Raji (cell line): ENCODE measurements around the gene IL19.

ENCODE experiments used
- POLR2A ChIP-seq: IDR thresholded peaks from 2 replicates; pipeline ENCODE4 v1.6.1; 2011; ENCODE audit warnings: low read depth, low read length, control low read depth; ENCODE audit not compliant: insufficient read depth

IL19 gene, protein sequence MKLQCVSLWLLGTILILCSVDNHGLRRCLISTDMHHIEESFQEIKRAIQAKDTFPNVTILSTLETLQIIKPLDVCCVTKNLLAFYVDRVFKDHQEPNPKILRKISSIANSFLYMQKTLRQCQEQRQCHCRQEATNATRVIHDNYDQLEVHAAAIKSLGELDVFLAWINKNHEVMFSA

DNA sequence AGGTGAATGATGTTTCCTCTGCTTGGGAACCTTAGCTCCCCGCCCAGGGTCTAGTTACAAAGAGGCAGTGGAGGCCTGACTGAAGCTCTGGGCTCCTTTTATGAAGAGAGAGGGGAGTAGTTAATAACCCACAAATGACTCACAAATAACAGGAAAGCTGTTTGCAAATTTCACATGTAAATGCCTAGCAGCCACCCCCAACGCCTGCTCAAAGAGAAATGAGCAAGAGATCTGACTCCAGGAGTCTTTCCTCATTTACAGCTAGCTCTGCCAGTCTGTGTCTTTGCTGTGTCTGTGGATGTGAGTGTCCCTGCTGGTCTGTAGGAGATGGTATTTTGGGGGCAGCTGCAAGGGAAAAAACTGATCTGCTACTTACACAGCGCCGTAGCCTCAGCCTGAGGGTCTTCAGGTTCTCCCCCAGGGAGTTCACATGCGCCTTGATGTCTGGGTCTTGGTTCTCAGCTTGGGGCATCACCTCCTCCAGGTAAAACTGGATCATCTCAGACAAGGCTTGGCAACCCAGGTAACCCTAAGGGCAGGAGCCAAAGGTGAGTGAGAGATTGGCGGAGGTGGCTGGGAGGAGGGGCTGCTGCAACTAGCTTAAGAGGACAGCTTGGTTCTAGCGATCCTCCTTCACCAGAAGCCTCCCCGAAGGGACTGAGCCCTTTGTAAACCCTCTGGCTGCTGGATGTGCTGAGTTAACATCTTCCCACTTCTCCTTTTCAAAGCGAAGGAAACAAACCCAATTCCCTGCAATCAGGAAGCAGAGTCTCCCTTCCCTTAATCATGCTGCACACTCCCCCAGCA lies at the start of gene IL19:
TSS of gene IL19 (plus strand) at position 243 of the 807 bp plus-strand sequence. CDS start 65,890 bp downstream, outside the sequence.
- peak; percentile 81 for TF ChIP-seq POLR2A

DNA sequence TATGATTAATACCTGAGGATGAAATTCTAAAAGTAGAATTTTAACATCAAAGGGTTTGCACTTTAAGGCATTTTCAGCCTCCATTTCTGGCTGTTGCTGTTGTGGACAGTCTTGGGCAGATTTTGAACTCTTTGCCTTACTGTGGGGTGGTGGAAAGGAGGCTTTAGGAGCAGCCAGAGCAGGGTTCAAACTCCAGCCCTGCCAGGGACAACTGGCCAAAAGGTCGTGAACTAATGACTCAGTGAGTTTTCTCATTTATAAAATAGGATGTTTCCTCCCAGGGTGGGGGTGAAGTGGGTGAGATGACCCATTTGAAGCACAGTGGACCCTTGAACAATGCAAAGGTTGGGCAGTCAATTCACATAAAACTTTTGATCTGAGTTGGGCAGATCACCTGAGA lies 49.1 kb upstream of the IL19 start:
- no peak for TF ChIP-seq POLR2A

DNA sequence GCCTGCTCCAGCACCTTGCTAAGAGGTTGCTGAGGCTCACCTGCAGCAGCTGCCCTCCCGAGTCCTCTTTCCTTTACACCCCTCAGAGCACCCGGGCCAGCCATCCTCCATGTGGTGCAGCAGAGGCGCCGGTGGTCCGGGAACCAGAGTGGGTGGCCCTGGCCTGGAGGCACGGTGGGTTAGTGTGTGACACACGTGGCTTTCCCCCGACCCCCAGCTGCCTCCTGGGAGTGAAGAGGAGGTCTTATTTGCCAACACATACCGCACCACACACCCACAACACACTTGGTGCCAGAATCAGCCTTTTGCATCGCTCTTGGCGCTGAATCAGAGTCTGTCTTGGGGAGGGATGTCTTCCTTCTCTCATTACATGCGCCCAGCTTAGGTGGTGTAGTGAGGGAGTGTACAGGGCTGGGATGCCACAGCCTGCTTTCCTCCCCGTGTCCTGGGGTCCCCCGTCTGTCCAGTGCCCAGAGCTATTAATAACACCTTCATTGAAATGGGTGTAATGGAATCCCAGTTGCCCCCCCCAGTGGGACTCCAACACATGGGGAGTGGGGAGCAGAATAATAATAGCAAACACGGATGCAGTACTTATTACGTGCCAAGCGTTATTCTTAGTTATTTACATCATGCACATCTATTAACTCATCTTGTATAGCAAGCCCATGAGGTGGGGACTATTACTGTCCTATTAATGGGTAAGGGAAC lies 47.7 kb upstream of the IL19 start:
- TF ChIP-seq POLR2A: no peak

DNA sequence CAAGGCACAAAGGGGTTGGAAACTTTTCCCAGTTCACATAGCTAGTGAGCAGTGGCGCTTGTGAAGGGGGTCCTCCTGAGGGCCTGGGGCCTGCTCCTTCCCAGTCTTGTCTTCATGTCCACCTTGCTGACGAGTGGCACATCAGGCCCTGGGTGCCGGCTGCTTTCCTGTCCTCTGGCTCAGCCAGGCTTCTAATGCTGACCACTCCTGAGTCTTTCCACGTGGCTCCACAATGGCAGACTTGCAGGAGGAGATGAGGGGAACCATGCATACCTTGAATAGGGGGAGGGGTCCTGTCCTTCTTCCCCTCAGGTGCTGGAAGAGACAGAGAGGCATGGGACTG lies 47.1 kb upstream of the IL19 start:
- no peak for TF ChIP-seq POLR2A

DNA sequence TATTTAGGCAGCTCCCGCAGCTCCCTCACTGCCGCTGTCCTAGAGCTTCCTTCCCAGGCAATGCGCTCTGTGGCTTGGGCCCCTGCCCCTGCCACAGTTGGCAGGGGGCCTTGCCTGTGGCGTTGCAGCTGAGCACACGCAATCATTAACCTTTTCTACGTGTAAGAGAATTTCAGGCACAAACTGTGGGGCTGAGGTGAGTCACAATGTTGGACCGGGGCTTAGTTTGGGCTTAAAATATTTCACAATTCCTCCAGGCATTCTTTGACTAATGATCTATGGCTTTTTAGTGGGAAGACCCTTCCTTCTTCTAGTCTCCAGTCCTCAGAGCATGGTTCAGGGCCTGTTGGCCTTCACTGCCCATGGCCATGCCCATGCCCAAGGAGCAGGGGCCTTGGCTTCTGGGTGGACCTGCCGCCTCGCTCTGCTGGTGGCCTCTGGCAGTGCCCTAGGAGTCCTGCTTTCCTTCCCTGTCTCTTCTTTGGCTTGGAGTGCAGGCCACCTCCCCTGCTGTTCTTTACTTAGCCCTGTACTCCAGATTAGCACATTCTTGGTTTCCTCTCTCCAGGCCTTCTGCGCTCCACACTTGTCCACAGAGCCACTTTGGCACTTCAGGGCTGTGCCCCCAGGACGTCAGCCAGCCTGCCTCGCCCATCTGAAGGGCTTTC lies 46.6 kb upstream of the IL19 start:
- no peak for TF ChIP-seq POLR2A

DNA sequence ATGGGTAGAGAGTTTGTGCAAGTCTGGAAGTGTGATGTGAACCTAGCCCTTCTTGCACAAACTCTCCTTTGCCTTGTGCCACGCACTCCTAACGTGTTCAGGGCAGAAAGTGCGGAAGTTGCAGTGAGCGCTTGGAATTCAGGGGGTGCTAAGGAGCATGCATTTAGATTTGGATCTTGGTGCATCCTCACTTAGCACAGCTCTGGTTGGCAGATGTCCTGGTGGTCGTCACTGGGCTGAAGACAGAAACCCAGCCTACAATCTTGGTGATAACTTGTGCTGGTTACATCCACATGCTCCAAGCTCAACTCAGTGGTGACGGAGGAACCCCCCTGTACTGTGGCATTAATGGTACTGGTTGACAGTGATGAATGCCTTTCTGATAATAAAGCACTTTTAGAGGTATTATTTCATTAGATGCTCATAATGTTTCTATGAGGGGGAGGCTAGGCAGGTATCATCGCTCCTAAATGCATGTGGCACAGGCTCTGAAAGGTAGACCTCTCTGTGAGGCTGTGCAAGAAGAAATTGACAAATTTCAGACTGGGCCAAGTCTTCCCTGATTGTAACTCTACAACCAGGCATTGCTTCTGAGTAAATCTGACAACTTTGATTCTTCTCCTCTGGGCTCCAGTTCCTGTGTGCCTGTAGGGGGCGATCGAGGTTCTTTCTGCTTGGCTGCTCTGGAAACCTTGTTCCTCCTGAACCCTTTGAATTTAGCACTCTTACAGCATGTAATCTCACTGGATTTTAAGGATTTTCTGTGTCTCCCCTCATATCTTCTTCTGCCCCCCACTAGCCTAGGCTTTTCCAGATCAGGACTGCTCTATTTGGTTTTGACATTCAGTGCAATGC lies 45.2 kb upstream of the IL19 start:
- no peak for TF ChIP-seq POLR2A

DNA sequence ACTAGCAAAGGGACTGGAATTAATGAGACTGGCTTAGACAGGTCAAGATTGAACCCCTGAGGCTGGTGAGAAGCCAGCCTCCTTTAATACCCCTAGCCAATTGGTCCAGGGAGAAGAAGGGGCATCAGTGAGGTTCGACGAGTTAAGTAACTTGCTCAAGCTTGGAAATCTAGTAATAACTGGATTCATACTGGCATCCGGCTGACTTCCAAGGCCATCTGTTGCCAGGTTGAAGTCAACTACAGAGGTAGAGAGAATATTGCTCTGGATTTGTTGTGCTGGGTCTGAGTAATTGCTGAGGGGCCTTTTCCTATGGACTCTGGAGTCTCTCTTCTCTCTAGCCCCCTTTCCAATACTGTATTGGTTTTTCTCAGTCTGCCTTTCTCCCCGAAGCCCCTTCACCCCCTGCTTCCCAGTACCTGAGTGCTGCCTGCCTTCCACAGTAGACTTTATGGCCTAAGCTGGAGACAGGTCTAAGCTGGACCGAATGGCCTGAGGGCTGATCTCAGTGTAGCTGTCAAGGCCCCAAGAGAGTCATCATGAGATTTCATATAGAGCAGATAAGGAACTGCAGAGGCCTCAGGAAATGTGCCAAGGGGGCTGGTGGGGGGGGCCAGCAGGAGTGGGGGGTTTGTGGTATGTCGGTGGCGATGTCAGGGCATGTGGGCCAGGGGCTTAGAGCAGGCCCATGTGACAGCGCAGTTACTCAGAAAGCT lies 42.4 kb upstream of the IL19 start:
- no peak for TF ChIP-seq POLR2A

DNA sequence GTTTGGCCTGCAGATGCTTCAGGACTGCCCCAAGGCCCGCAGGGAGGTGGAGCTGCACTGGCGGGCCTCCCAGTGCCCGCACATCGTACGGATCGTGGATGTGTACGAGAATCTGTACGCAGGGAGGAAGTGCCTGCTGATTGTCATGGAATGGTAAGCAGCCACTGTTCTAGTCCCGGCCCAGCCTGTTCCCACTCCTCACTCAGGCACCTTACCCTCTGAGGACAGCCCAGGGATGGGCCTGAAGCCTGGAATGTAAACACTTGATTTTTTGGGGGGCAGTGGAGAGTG lies 41.9 kb upstream of the IL19 start:
- TF ChIP-seq POLR2A: no peak

DNA sequence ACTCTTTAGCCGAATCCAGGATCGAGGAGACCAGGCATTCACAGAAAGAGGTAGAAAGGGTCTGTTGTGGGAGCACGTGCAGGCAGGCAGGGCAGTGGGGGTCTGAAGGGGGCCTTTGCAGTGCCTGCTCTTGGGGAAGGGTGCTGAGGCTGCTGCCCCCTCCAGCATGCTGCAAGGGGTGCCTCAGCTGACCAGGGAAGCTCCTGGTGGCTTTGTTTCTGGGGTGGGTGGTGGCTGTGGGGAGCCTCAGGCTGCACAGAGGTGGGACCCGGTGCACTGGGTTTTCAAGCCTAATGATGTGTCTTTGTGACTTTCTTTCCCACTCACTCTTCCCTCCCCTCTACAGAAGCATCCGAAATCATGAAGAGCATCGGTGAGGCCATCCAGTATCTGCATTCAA lies 41.5 kb upstream of the IL19 start:
- no peak for TF ChIP-seq POLR2A

DNA sequence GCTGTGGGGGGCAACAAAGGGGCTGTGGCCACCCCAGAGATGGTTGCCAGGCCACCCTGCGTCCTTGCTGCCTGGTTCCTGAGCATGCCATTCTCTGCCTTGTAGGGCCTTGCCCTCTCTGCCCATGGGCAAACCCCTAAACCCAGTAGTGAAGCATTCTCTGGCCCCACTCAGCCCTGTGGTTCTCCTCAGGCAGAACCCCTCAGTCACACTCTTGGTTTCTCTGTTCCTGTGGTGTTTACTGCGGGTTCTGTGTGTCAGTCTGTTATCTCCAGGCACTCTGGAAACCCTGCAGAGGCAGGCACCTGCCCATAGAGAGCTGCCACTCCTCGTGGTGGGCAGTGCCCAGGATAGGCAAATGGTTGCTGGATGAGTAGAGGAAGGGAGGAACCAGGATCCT lies 41.1 kb upstream of the IL19 start:
- TF ChIP-seq POLR2A: no peak

DNA sequence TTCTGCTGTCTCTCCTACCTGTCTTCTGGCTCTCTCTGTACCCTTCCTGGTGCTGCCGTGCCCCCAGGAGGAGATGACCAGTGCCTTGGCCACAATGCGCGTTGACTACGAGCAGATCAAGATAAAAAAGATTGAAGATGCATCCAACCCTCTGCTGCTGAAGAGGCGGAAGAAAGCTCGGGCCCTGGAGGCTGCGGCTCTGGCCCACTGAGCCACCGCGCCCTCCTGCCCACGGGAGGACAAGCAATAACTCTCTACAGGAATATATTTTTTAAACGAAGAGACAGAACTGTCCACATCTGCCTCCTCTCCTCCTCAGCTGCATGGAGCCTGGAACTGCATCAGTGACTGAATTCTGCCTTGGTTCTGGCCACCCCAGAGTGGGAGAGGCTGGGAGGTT lies 38.1 kb upstream of the IL19 start:
- no peak for TF ChIP-seq POLR2A

DNA sequence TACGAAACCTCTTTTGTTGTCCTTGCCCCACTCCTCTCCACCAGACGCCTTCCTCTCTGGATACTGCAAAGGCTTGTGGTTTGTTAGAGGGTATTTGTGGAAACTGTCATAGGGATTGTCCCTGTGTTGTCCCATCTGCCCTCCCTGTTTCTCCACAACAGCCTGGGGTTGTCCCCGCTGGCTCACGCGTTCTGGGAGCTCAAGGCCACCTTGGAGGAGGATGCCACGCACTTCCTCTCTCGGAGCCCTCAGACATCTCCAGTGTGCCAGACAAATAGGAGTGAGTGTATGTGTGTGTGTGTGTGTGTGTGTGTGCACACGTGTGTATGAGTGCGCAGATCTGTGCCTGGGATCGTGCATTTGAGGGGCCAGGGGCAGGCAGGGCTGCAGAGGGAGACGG lies 37.6 kb upstream of the IL19 start:
- TF ChIP-seq POLR2A: no peak

DNA sequence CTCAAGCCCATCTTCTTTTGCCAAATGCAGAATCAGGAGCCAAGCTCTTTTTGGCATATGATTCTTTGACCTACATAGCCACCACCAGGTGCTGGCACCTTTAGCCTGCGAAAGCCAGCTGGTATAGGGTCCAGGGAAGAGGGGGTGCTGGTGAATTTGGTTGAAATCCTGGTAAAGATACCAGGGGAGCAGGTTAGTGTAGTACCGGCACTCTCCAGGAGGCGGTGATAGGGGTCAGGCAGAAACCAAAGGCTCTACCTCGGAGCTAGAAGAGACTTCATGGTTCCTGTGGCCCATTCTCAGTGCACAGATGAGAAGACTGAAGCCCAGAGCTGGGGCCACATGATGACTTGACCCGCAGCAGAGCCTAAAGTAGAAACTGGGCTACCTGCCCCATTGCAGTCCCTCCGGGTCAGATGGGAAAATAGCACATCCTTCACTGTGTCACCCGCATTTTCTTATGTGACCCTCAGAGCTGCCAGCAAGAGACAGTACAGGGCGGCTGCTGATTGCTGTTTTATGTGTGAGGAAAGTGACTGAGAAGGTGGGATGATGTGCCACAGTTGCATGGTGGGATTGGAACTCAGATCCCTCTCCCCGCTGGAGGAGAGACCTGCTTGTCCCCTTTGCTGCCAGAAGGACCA lies 36.0 kb upstream of the IL19 start:
- TF ChIP-seq POLR2A: no peak

DNA sequence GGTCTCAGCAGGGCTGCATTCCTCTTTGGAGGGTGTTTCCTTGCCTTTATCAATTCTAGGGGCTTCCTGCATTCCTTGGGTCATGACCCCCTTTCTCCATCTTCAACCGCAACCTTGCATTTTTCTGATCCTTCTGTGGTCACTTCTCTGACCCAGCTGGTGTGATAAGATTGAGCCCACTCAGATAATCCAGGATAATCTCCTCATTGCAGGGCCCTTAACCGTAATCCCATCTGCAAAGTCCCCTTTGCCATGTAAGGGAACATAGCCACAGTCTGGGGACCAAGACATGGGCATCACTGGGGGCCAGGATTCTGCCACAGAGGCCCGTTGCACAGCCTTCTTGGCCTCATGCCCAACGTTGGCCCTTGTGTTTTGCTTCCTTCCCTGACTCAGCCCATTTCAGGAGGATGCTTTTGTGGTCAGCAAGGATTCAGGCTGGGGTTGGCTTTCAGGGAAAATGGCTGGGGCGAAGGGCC lies 35.0 kb upstream of the IL19 start:
- TF ChIP-seq POLR2A: no peak
